KMS-11 (cell line): Measurements from ENCODE around the gene PPP2CA.

Experiments
- H2AFZ ChIP-seq: fragments of 200-600 bp; sonication (generic); 2 replicates; pipeline ENCODE4 v1.6.1; 2016; ENCODE audit warnings: antibody characterized with exemption, mixed run types, low read depth
- H3K27ac ChIP-seq: fragments of 200-600 bp; sonication (generic); 2 replicates; pipeline ENCODE4 v1.6.1; 2016; ENCODE audit warnings: mild to moderate bottlenecking, mixed run types
- H3K27me3 ChIP-seq: fragments of 200-600 bp; sonication (generic); 2 replicates; pipeline ENCODE4 v1.6.1; 2017; ENCODE audit warnings: mild to moderate bottlenecking, low read depth, mixed run types, moderate library complexity; ENCODE audit not compliant: insufficient read depth
- H3K36me3 ChIP-seq: fragments of 200-600 bp; sonication (generic); 2 replicates; pipeline ENCODE4 v1.6.1; 2017; ENCODE audit warnings: mild to moderate bottlenecking, mixed run types; ENCODE audit not compliant: insufficient read depth
- H3K4me1 ChIP-seq: fragments of 200-600 bp; sonication (generic); 2 replicates; pipeline ENCODE4 v1.6.1; 2016; ENCODE audit warnings: mild to moderate bottlenecking, low read depth, mixed run types; ENCODE audit not compliant: poor library complexity, severe bottlenecking
- H3K4me2 ChIP-seq: fragments of 200-600 bp; sonication (generic); 2 replicates; pipeline ENCODE4 v1.7.0; 2016; ENCODE audit warnings: mild to moderate bottlenecking, mixed run types
- H3K4me3 ChIP-seq: fragments of 200-600 bp; sonication (generic); IDR thresholded peaks from 2 replicates; pipeline ENCODE4 v1.6.1; 2017; ENCODE audit warnings: low read depth, low read length, mixed read lengths; ENCODE audit not compliant: insufficient read depth
- H3K79me2 ChIP-seq: fragments of 200-600 bp; sonication (generic); 2 replicates; pipeline ENCODE4 v1.6.1; 2016; ENCODE audit warnings: low read depth, mixed run types; ENCODE audit not compliant: insufficient read depth
- H3K9ac ChIP-seq: fragments of 200-600 bp; sonication (generic); 2 replicates; pipeline ENCODE4 v1.6.1; 2016; ENCODE audit warnings: mild to moderate bottlenecking, mixed run types
- H4K20me1 ChIP-seq: fragments of 200-600 bp; sonication (generic); 2 replicates; pipeline ENCODE4 v1.6.1; 2016; ENCODE audit warnings: mild to moderate bottlenecking, mixed run types; ENCODE audit not compliant: insufficient read depth
- CTCF ChIP-seq: fragments of 200-600 bp; sonication (generic); conservative IDR thresholded peaks from 2 replicates; pipeline ENCODE4 v1.6.1; 2017; ENCODE audit warnings: low read depth, mild to moderate bottlenecking, antibody characterized with exemption, low read length, moderate library complexity, mixed read lengths

Gene PPP2CA

GRCh38 chr5:134236820-134237219 is 10.9 kb upstream of the PPP2CA start:
- Histone ChIP-seq H3K4me1 (no peaks in the 10 kb centered on the region), H4K20me1 (no peaks in the 10 kb centered on the region), H3K36me3 (no peaks in the 10 kb centered on the region), H3K27me3 (no peaks in the 10 kb centered on the region), H3K27ac (no peak overlapping the region), H2AFZ (no peak overlapping the region), H3K9ac (no peak overlapping the region), H3K79me2 (no peaks in the 10 kb centered on the region), H3K4me2 (no peak overlapping the region), H3K4me3 (no peak overlapping the region)
- TF ChIP-seq CTCF = no peak

GRCh38 chr5:134236318-134236717 is 10.4 kb upstream of the PPP2CA start:
- H2AFZ ChIP-seq = no peak overlapping the region
- no peak for TF ChIP-seq CTCF
- H3K4me2 ChIP-seq = no peak overlapping the region
- no peaks in the 10 kb centered on the region for H3K27me3 ChIP-seq
- H3K36me3 ChIP-seq = no peaks in the 10 kb centered on the region
- no peak overlapping the region for H3K27ac ChIP-seq
- H3K79me2 ChIP-seq = no peaks in the 10 kb centered on the region
- H3K4me1 ChIP-seq = no peaks in the 10 kb centered on the region
- H4K20me1 ChIP-seq = no peaks in the 10 kb centered on the region
- no peak overlapping the region for H3K9ac ChIP-seq
- H3K4me3 ChIP-seq = no peak overlapping the region

GRCh38 chr5:134228624-134229023 is 2.8 kb upstream of the PPP2CA start:
- Histone ChIP-seq H3K9ac (no peak overlapping the region), H3K27me3 (no peaks in the 10 kb centered on the region), H4K20me1 (peaks cover 12% of the 10 kb centered on the region), H3K4me1 (peaks cover 15% of the 10 kb centered on the region), H3K27ac (no peak overlapping the region), H3K36me3 (peaks cover 7% of the 10 kb centered on the region; the same call in 1 of the 2 replicates), H3K4me3 (no peak overlapping the region), H3K4me2 (no peak overlapping the region), H2AFZ (no peak overlapping the region), H3K79me2 (peaks cover 23% of the 10 kb centered on the region)
- TF ChIP-seq CTCF = no peak

- H3K4me3 ChIP-seq = no peak overlapping the region
- no peak for TF ChIP-seq CTCF
- no peak overlapping the region for H2AFZ ChIP-seq
- peaks cover 23% of the 10 kb centered on the region for H3K4me1 ChIP-seq
- peak overlapping the region; percentile 99; the same call in 1 of the 2 replicates for H3K4me2 ChIP-seq
- H3K79me2 ChIP-seq = peaks cover 31% of the 10 kb centered on the region
- H4K20me1 ChIP-seq = peaks cover 21% of the 10 kb centered on the region
- no peaks in the 10 kb centered on the region for H3K27me3 ChIP-seq
- peaks cover 7% of the 10 kb centered on the region; the same call in 1 of the 2 replicates for H3K36me3 ChIP-seq
- H3K27ac ChIP-seq = no peak overlapping the region
- no peak overlapping the region for H3K9ac ChIP-seq
These were observed 1.9 kb upstream of the PPP2CA start for GRCh38 chr5:134227776-134228175.
